ENCODE results near the gene SOX4. TPM values are rescaled to one million over a fixed set of nuclear protein-coding genes. Genes with fewer than 3 reads are reported as not detected.

The SOX4 gene
- total RNA-seq, 1 donor from 2014 or later = 132 TPM

DNA sequence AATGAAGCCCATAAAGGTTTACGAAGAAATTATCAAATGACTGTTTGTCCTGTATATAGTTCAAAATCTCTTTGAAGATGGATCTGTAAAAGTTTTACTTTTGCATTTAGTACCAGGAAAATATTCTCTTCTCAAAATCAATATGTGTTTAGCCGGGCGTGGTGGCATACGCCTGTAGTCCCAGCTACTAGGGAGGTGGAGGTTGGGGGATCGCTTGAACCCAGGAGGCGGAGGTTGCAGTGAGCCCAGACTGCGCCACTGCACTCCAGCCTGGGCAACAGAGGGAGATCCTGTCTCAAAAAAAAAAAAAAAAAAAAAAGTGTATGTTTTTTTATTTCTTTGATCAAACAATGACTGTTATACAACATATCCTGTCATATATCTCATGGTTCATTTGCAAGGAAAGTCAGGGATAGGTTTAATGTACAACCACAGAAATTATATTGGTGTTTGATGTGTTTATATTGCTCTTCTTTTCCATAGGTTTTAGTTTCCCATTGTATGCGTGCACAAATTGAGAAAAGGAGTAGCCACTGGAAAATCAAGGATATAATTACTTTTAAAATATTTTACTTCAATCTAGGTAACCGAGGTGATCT lies 40.1 kb downstream of the SOX4 start:
- DNase-seq (ENCODE audit: low spot score) = no peak
- Mint-ChIP-seq H3K4me3 (ENCODE audit: unreplicated experiment) (no peak overlapping the region), H3K36me3 (ENCODE audit: low read depth, unreplicated experiment) (no peaks in the 10 kb centered on the region), H3K27ac (ENCODE audit: unreplicated experiment) (no peak overlapping the region), H3K4me1 (ENCODE audit: unreplicated experiment) (no peaks in the 10 kb centered on the region), H3K27me3 (ENCODE audit: unreplicated experiment) (no peaks in the 10 kb centered on the region), H3K9me3 (ENCODE audit: unreplicated experiment) (no peaks in the 10 kb centered on the region)
- TF ChIP-seq, protein P1, sequence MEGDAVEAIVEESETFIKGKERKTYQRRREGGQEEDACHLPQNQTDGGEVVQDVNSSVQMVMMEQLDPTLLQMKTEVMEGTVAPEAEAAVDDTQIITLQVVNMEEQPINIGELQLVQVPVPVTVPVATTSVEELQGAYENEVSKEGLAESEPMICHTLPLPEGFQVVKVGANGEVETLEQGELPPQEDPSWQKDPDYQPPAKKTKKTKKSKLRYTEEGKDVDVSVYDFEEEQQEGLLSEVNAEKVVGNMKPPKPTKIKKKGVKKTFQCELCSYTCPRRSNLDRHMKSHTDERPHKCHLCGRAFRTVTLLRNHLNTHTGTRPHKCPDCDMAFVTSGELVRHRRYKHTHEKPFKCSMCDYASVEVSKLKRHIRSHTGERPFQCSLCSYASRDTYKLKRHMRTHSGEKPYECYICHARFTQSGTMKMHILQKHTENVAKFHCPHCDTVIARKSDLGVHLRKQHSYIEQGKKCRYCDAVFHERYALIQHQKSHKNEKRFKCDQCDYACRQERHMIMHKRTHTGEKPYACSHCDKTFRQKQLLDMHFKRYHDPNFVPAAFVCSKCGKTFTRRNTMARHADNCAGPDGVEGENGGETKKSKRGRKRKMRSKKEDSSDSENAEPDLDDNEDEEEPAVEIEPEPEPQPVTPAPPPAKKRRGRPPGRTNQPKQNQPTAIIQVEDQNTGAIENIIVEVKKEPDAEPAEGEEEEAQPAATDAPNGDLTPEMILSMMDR (IDR thresholded peaks at IDR 0.05; ENCODE audit: unreplicated experiment) = no peak

DNA sequence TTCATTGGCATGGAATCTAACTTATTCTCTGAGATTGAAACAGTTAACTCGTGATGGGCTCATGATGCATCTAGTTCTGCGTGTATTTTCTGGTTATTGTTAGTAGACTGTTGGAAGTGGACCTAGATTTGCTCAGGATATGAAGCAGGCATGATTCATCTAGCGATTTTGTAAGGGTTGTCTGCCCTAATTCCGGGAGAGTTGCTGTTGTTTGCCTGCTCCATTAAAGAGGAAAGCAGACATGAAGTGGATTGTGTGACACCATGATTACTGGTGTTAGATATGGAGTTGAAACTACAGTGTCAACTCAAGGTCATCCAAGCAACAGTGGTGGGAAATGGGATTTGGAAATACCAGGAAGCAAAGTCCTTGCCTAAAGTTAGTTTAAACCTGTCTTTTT lies 41.0 kb downstream of the SOX4 start:
- H3K36me3 Mint-ChIP-seq (ENCODE audit: low read depth, unreplicated experiment) = no peaks in the 10 kb centered on the region
- DNase-seq (ENCODE audit: low spot score) = no peak
- no peaks in the 10 kb centered on the region for H3K4me1 Mint-ChIP-seq (ENCODE audit: unreplicated experiment)
- no peak overlapping the region for H3K4me3 Mint-ChIP-seq (ENCODE audit: unreplicated experiment)
- no peaks in the 10 kb centered on the region for H3K9me3 Mint-ChIP-seq (ENCODE audit: unreplicated experiment)
- TF ChIP-seq, protein P1 (IDR thresholded peaks at IDR 0.05; ENCODE audit: unreplicated experiment) = no peak
- H3K27me3 Mint-ChIP-seq (ENCODE audit: unreplicated experiment) = no peaks in the 10 kb centered on the region
- no peak overlapping the region for H3K27ac Mint-ChIP-seq (ENCODE audit: unreplicated experiment)

DNA sequence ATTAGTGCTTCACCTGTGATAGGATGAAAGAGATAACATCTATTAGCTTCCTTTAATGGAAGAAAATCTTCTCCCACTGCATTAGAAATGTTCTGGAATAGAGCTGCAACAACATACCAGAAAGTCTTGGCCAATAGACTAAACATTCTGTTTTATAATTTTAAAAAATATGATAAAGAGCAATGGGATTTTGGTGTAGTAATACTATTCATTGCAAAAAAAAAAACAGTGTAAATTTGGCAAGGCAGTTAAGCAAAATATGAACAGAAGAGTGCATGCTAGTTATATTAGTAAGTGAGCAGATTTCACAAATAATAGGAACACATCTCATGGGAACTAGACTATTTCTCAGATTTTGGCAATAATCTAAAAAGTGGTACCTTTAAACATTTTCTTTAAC lies 43.3 kb downstream of the SOX4 start:
- Mint-ChIP-seq H3K4me1 (ENCODE audit: unreplicated experiment) (no peaks in the 10 kb centered on the region), H3K27me3 (ENCODE audit: unreplicated experiment) (no peaks in the 10 kb centered on the region), H3K27ac (ENCODE audit: unreplicated experiment) (no peak overlapping the region), H3K9me3 (ENCODE audit: unreplicated experiment) (no peaks in the 10 kb centered on the region), H3K4me3 (ENCODE audit: unreplicated experiment) (no peak overlapping the region), H3K36me3 (ENCODE audit: low read depth, unreplicated experiment) (no peaks in the 10 kb centered on the region)
- TF ChIP-seq, protein P1 (IDR thresholded peaks at IDR 0.05; ENCODE audit: unreplicated experiment) = no peak
- DNase-seq (ENCODE audit: low spot score) = no peak

DNA sequence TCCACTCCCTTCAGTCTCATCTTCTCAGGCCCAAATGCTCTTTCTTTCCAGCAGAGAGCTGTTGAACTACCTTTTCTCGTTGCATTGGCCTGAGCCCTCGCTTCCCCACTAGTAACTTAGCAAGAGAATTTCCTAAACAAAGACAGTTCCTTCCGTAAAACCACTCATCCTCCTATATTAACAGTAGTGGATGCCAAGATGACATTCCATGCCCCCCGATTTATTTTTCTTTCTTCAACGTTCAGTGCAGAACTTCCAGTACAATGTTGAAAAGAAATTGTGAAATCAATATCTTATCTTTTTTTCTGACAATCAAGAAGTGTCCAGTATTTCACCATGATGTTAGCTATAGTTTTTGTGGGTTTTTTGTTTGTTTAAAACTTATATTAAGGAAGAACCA lies 45.8 kb downstream of the SOX4 start:
- Mint-ChIP-seq H3K27ac (ENCODE audit: unreplicated experiment) (no peak overlapping the region), H3K4me3 (ENCODE audit: unreplicated experiment) (no peak overlapping the region), H3K27me3 (ENCODE audit: unreplicated experiment) (no peaks in the 10 kb centered on the region), H3K9me3 (ENCODE audit: unreplicated experiment) (no peaks in the 10 kb centered on the region), H3K36me3 (ENCODE audit: low read depth, unreplicated experiment) (no peaks in the 10 kb centered on the region), H3K4me1 (ENCODE audit: unreplicated experiment) (no peaks in the 10 kb centered on the region)
- TF ChIP-seq, protein P1 (IDR thresholded peaks at IDR 0.05; ENCODE audit: unreplicated experiment) = no peak
- DNase-seq (ENCODE audit: low spot score) = no peak

Measured in endothelial cell (in vitro differentiated cells).